ENCODE results near the gene CDH23.

GRCh38 chr10:71840958-71841335, 444.2 kb downstream of the CDH23 start:
- TF ChIP-seq, protein P1, sequence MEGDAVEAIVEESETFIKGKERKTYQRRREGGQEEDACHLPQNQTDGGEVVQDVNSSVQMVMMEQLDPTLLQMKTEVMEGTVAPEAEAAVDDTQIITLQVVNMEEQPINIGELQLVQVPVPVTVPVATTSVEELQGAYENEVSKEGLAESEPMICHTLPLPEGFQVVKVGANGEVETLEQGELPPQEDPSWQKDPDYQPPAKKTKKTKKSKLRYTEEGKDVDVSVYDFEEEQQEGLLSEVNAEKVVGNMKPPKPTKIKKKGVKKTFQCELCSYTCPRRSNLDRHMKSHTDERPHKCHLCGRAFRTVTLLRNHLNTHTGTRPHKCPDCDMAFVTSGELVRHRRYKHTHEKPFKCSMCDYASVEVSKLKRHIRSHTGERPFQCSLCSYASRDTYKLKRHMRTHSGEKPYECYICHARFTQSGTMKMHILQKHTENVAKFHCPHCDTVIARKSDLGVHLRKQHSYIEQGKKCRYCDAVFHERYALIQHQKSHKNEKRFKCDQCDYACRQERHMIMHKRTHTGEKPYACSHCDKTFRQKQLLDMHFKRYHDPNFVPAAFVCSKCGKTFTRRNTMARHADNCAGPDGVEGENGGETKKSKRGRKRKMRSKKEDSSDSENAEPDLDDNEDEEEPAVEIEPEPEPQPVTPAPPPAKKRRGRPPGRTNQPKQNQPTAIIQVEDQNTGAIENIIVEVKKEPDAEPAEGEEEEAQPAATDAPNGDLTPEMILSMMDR (conservative IDR thresholded peaks at IDR 0.05 in 1 of 2, IDR thresholded peaks at IDR 0.05 in 1 of 2; ENCODE audit: low read depth in 1 of 2, low read length in 2 of 2) = no peak
- no peak for TF ChIP-seq EZH2 (IDR thresholded peaks at IDR 0.05; ENCODE audit: low read length, missing control alignments)

All from fibroblast of lung (primary cell).